Keratinocyte (primary cell): ENCODE results near the gene P4HTM.

ENCODE experiments used
- CTCF ChIP-seq, 3 experiments: IDR thresholded peaks in 1 of 3; conservative IDR thresholded peaks in 1 of 3; optimal IDR thresholded peaks in 1 of 3; 2 replicates in 2 of 3; 3 replicates in 1 of 3; pipeline versions ENCODE3 to v1.5.1; 2011; ENCODE audit warnings: low read length in 3 of 3, mild to moderate bottlenecking in 3 of 3, moderate library complexity in 2 of 3, control low read depth in 1 of 3, inconsistent platforms in 1 of 3; ENCODE audit not compliant: insufficient read depth in 2 of 3; ENCODE audit errors: extremely low read depth in 1 of 3
- EZH2 ChIP-seq: IDR thresholded peaks from one replicate; pipeline ENCODE4 v1.6.1; 2012; ENCODE audit warnings: inconsistent platforms, mild to moderate bottlenecking, low read length, moderate library complexity

DNA sequence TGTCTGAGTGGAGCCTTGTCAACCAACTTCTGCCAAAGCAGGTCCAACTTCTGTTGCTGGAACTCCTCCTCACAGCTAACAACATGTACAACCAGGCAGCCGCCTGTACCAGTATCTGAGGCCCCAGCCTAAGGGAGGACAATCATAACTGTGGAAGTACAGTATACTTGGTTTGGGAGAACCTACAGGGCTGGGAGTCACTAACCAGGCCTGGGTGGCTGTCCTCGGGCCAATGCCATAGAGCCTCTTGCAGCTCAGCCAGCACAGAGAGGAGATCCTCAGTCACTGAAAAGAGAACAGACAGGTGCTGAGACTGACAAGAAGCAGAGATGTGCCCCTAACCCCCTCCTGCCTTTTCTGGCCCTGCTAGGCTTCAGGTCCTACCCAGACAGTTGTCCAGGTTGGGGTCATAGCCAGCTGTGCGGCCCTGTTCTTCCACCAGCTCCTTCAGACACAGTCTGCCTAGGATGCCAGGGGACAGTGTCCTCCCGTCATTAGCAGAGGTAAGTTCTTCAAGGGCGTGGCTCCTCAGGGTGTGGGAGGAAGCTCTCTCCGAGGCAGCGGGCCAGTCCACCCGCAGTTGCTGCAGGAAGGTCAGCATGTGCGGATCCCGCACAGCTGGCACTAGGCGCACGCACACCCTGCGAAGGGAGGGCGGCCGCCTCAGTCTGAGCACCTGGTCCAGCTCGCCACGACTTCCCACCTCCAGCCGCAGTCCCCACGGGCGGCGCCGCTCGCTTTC lies 27.4 kb downstream of the P4HTM start:
- TF ChIP-seq CTCF (optimal IDR thresholded peaks at IDR 0.05 in 1 of 3, IDR thresholded peaks at IDR 0.05 in 1 of 3, conservative IDR thresholded peaks at IDR 0.05 in 1 of 3; ENCODE audit: extremely low read depth in 1 of 3, insufficient read depth in 2 of 3, low read length in 3 of 3), result no peak
- no peak for TF ChIP-seq EZH2
